Measurements from ENCODE around the gene VASH2. TPM values are rescaled to one million over a fixed set of nuclear protein-coding genes. Genes with fewer than 3 reads are reported as not detected.

VASH2 gene
- total and polyA plus RNA-seq, 2 of the 8 experiments (the other 6 are each of a cell fraction or from before 2014, with no cell fraction given): 44.0 to 187 TPM

- H3K9ac ChIP-seq (replicated peaks in 1 of 4; ENCODE audit: extremely low read depth in 1 of 4, low read depth in 3 of 4, low read length in 3 of 4): no peak overlapping the region
- H3K79me2 ChIP-seq (ENCODE audit: control insufficient read depth in 1 of 2, insufficient read depth in 2 of 2, low read length in 2 of 2): no peaks in the 10 kb centered on the region
- FAIRE-seq (no peak), DNase-seq (ENCODE audit: low read depth in 1 of 2, low spot score in 2 of 2) (no peak)
- H3K18ac ChIP-seq (ENCODE audit: extremely low read depth, low read length): no peak overlapping the region
- no peak overlapping the region for H4K91ac ChIP-seq (replicated peaks; ENCODE audit: insufficient read length, low read length)
- H3K27ac ChIP-seq (ENCODE audit: low read depth, low read length): no peak overlapping the region
- ChIA-PET POLR2A (ENCODE audit: partially characterized antibody) (no interaction called here), CTCF (ENCODE audit: partially characterized antibody) (interaction anchor here (0.6 kb wide), 1 partner anchor 17 kb away, joined by 3 read pairs; no protein-coding TSS in a partner anchor)
- H3K23ac ChIP-seq (ENCODE audit: insufficient read length): no peak overlapping the region
- H2AFZ ChIP-seq (ENCODE audit: low read length): no peak overlapping the region
- no peak overlapping the region for H3K4me3 ChIP-seq (ENCODE audit: extremely low read depth in 1 of 4, insufficient read depth in 2 of 4, low read depth in 3 of 4, low read length in 4 of 4)
- TF ChIP-seq HDAC2 (IDR thresholded peaks at IDR 0.05; ENCODE audit: borderline replicate concordance in 1 of 2, low read depth in 2 of 2, low read length in 2 of 2) (no peak), TAF7 (optimal IDR thresholded peaks at IDR 0.05; ENCODE audit: borderline replicate concordance, low read depth, low read length) (no peak), NANOG (IDR thresholded peaks at IDR 0.05; ENCODE audit: insufficient read depth, low read depth, low read length, poor library complexity, severe bottlenecking) (no peak), RNF2 (IDR thresholded peaks at IDR 0.05; ENCODE audit: borderline replicate concordance, low read depth, low read length, missing control alignments, poor library complexity, severe bottlenecking) (no peak), CTBP2 (IDR thresholded peaks at IDR 0.05; ENCODE audit: borderline replicate concordance, insufficient read depth, insufficient read length, low read length) (no peak), MAX (IDR thresholded peaks at IDR 0.05) (no peak), SP1 (IDR thresholded peaks at IDR 0.05; ENCODE audit: low read depth, low read length) (no peak), SIX5 (IDR thresholded peaks at IDR 0.05; ENCODE audit: low read depth, low read length) (no peak)
- no peaks in the 10 kb centered on the region; the same call in 1 of the 2 replicates for H3K23me2 ChIP-seq (ENCODE audit: low read depth, low read length)
- H3K27me3 ChIP-seq (replicated peaks in 1 of 4; ENCODE audit: control insufficient read depth in 3 of 4, extremely low read depth in 1 of 4, insufficient read depth in 3 of 4, low read length in 3 of 4): no peaks in the 10 kb centered on the region
- WGBS, 2 experiments (ENCODE audit: extremely low coverage in 1 of 2, insufficient coverage in 1 of 2, insufficient read length in 1 of 2, insufficient replicate concordance in 2 of 2, low coverage in 1 of 2, low lambda C conversion rate in 2 of 2, missing lambda C conversion rate in 1 of 2): 99% methylated on average over 3 of the region's 3 CpGs; no CpG with 5 or more reads in 1 of the 2 experiments
- H3K36me3 ChIP-seq (ENCODE audit: control insufficient read depth in 2 of 4, insufficient read depth in 4 of 4, low read length in 3 of 4): no peaks in the 10 kb centered on the region
- no peak overlapping the region for H3K4me2 ChIP-seq (ENCODE audit: insufficient read depth in 1 of 2, low read depth in 2 of 2, low read length in 2 of 2)
- H2AK5ac ChIP-seq (ENCODE audit: low read depth, low read length): no peak overlapping the region
- H2BK5ac ChIP-seq (ENCODE audit: low read depth, low read length): no peak overlapping the region
- no peak overlapping the region for H4K5ac ChIP-seq (ENCODE audit: insufficient read length, low read depth, low read length)
- H2BK120ac ChIP-seq (replicated peaks; ENCODE audit: low read depth, low read length): no peak overlapping the region
- no peak overlapping the region for H3K56ac ChIP-seq (replicated peaks; ENCODE audit: insufficient read length, low read depth, low read length)
- H3K4me1 ChIP-seq (replicated peaks in 1 of 4; ENCODE audit: control insufficient read depth in 3 of 4, insufficient read depth in 4 of 4, low read length in 3 of 4): no peaks in the 10 kb centered on the region
- no peak overlapping the region for H3K4ac ChIP-seq (replicated peaks; ENCODE audit: insufficient read length, low read depth, low read length)
- H4K8ac ChIP-seq (ENCODE audit: extremely low read depth, insufficient read depth, low read length): no peak overlapping the region
- H4K20me1 ChIP-seq (replicated peaks in 1 of 2; ENCODE audit: control insufficient read depth in 1 of 2, insufficient read depth in 2 of 2, low read length in 2 of 2): no peaks in the 10 kb centered on the region
- H3K9me3 ChIP-seq (ENCODE audit: insufficient read depth in 2 of 2, low read depth in 1 of 2, low read length in 1 of 2): peaks cover 0 to under 1% of the 10 kb centered on the region in 2 experiments; a peak in 1 of 4 replicates
- H2BK12ac ChIP-seq (ENCODE audit: low read depth, low read length): no peak overlapping the region
- H2BK20ac ChIP-seq (ENCODE audit: low read length): no peak overlapping the region
- no peaks in the 10 kb centered on the region for H3K79me1 ChIP-seq (ENCODE audit: low read depth, low read length)
- no peak overlapping the region for H3K14ac ChIP-seq (ENCODE audit: insufficient read length)
- H2BK15ac ChIP-seq (ENCODE audit: low read length): no peak overlapping the region
These were observed 69.7 kb downstream of the VASH2 start for GRCh38 chr1:213020016-213020415.
